Lung (tissue), 12 donors: ENCODE measurements around the gene GNL3. TPM values are rescaled to one million over a fixed set of nuclear protein-coding genes. Genes with fewer than 3 reads are reported as not detected.

Experiments
- ATAC-seq: fragments of 200-7000 bp; cut with Tn5 transposase; one replicate; pipeline ENCODE4 v1.9.1; 2020; ENCODE audit warnings: moderate number of reproducible peaks; ENCODE audit not compliant: insufficient read depth, low FRiP score
- DNase-seq, 3 donors: peaks; one replicate each; pipeline ENCODE4 v3.0.0-alpha.2; 2013 to 2017
- H3K27ac ChIP-seq, 2 donors: one replicate each; pipeline ENCODE4 v1.5.1; 2013; ENCODE audit warnings: mild to moderate bottlenecking in 2 of 2, moderate library complexity in 2 of 2, control low read depth in 1 of 2, inconsistent platforms in 1 of 2, low read depth in 1 of 2, low read length in 1 of 2
- H3K27me3 ChIP-seq, 3 donors: one replicate each; pipeline ENCODE4 v1.5.1; 2013; ENCODE audit warnings: low read length in 2 of 3; ENCODE audit not compliant: control insufficient read depth in 3 of 3, insufficient read depth in 3 of 3
- H3K36me3 ChIP-seq, 4 donors: one replicate each; pipeline ENCODE4 v1.5.1; 2013; ENCODE audit warnings: low read length in 4 of 4, mild to moderate bottlenecking in 1 of 4, moderate library complexity in 1 of 4; ENCODE audit not compliant: control insufficient read depth in 4 of 4, insufficient read depth in 4 of 4
- H3K4me1 ChIP-seq, 5 donors: one replicate each; pipeline ENCODE4 v1.5.1; 2013; ENCODE audit warnings: low read length in 5 of 5, mild to moderate bottlenecking in 2 of 5, moderate library complexity in 1 of 5; ENCODE audit not compliant: control insufficient read depth in 5 of 5, insufficient read depth in 5 of 5
- H3K4me3 ChIP-seq: one replicate; pipeline ENCODE4 v1.5.1; 2013; ENCODE audit warnings: mild to moderate bottlenecking, control low read depth, moderate library complexity
- H3K9ac ChIP-seq, 2 donors: one replicate each; pipeline ENCODE4 v1.5.1; 2013; ENCODE audit warnings: low read length in 2 of 2, control low read depth in 1 of 2; ENCODE audit not compliant: insufficient read depth in 1 of 2
- H3K9me3 ChIP-seq, 4 donors: one replicate each; pipeline ENCODE4 v1.5.1; 2013; ENCODE audit warnings: low read length in 3 of 4, mild to moderate bottlenecking in 1 of 4, moderate library complexity in 1 of 4; ENCODE audit not compliant: control insufficient read depth in 4 of 4, insufficient read depth in 3 of 4
- CTCF ChIP-seq: IDR thresholded peaks from 2 replicates; pipeline ENCODE4 v1.5.1; 2012; ENCODE audit warnings: mild to moderate bottlenecking; ENCODE audit errors: control extremely low read depth, extremely low read depth
- WGBS, 2 donors: extraction: QIAGEN DNeasy Blood & Tissue Kit; methylation state at CpG; one replicate each; pipeline ENCODE4 v1.1.7; 2013; 5-methylcytosine and 5-hydroxymethylcytosine counted together
- polyA plus RNA-seq, 2 donors: library from polyadenylated mRNA; stranded (reverse); fragments of 200-250 nt; gene quantifications; one replicate each; pipeline ENCODE4 v1.2.1, GENCODE V29; 2013
- total RNA-seq, 2 donors: library from RNA; depleted of rRNA in 1 of 2; stranded (reverse); fragments of >200 nt in 1 of 2; gene quantifications; one replicate each; pipeline ENCODE4 v1.2.1, GENCODE V29; 2014 to 2021
- donor health status: control.
- donor health status: control.
- donor health status: Bipolar disorder and iron deficiency.
- donor health status: healthy.
- donor health status: DM: yes; HTN: yes; CAD: no.

The GNL3 gene
- total and polyA plus RNA-seq, 4 donors = 57.5 to 84.6 (median 72.4) TPM

DNA sequence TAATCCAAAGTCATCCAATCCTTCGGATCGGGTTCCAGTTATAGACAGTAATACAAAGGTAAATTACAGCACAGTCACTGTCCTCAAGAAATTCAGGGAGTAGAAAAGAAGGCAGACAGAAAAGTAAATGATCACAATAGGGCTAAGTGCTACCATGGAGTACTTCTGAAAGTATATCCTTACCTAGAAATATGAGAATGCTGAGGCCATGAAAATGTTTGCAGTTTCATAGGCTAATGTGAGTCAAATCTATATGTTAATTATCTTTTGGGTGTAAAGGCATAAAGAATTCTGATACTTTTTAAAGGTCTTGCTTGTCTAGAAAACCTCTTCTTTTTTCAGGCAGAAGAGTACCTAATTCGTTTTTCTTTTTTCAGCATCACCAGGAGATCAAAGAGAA is 29.9 kb upstream of the GNL3 start:
- no peak for DNase-seq
- H3K27me3 ChIP-seq = no peaks in the 10 kb centered on the region
- H3K9ac ChIP-seq = no peak overlapping the region
- no peaks in the 10 kb centered on the region for H3K9me3 ChIP-seq
- H3K4me1 ChIP-seq = no peaks in the 10 kb centered on the region
- H3K36me3 ChIP-seq = peaks cover 22 to 55% (median 32%) of the 10 kb centered on the region in 4 donors
- no peak for ATAC-seq
- 93 to 98% methylated on average over 3 of the region's 3 CpGs for WGBS, 2 donors
- no peak for TF ChIP-seq CTCF
- no peak overlapping the region for H3K27ac ChIP-seq
- H3K4me3 ChIP-seq = no peak overlapping the region

GRCh38 chr3:52660046-52660445 is 25.8 kb upstream of the GNL3 start:
- peaks cover 0 to 1% (median 0%) of the 10 kb centered on the region in 4 donors for H3K9me3 ChIP-seq
- no peak overlapping the region for H3K4me3 ChIP-seq
- TF ChIP-seq CTCF = no peak
- WGBS, 2 donors = 60 to 94% methylated on average over 3 of the region's 3 CpGs
- ATAC-seq (no peak), DNase-seq (no peak)
- H3K9ac ChIP-seq = no peak overlapping the region
- no peak overlapping the region for H3K27ac ChIP-seq
- no peaks in the 10 kb centered on the region for H3K27me3 ChIP-seq
- H3K36me3 ChIP-seq = peaks cover 17 to 50% (median 31%) of the 10 kb centered on the region in 4 donors
- no peaks in the 10 kb centered on the region for H3K4me1 ChIP-seq

DNA sequence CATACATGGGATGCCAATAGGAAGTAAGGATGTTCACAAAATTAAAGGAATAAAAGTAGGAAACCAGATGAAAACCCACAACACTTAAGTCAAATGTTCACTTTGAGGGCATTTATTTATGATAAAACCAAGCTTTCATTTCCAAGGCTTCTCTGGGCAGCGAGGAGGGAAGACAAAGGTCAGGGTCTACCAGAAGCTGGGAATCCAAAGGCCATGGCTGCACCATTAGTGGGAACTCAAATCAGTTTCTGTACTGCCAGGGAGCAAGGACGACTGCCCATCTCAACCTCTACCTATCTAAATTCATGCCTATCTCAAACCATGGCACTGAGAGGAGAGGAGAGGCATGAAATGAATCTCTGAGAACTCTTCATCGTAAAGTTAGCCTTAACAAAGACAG is 22.7 kb upstream of the GNL3 start:
- DNase-seq = no peak
- Histone ChIP-seq H3K36me3 (peaks cover 20 to 45% (median 27%) of the 10 kb centered on the region in 4 donors), H3K4me1 (peaks cover 0 to 2% (median 0%) of the 10 kb centered on the region in 5 donors), H3K9me3 (peaks cover 0 to 1% (median 0%) of the 10 kb centered on the region in 4 donors), H3K27me3 (no peaks in the 10 kb centered on the region), H3K9ac (no peak overlapping the region), H3K4me3 (no peak overlapping the region), H3K27ac (no peak overlapping the region)
- WGBS, 2 donors = 93 to 94% methylated on average over 3 of the region's 3 CpGs
- no peak for ATAC-seq
- TF ChIP-seq CTCF = no peak
